HG03442 (cell line): ENCODE measurements around the gene CYP2A6.
"Not testable (repeated sequence)": the region's sequence is repeated elsewhere in the genome, so short reads cannot be mapped to it uniquely, and the experiment has no call there.

Experiments used
- ATAC-seq: cut with Tn5 transposase; IDR thresholded peaks from one replicate; pipeline ENCODE4 v1.9.1; 2021; ENCODE audit warnings: mild to moderate bottlenecking, moderate library complexity; ENCODE audit not compliant: unreplicated experiment

The CYP2A6 gene, protein sequence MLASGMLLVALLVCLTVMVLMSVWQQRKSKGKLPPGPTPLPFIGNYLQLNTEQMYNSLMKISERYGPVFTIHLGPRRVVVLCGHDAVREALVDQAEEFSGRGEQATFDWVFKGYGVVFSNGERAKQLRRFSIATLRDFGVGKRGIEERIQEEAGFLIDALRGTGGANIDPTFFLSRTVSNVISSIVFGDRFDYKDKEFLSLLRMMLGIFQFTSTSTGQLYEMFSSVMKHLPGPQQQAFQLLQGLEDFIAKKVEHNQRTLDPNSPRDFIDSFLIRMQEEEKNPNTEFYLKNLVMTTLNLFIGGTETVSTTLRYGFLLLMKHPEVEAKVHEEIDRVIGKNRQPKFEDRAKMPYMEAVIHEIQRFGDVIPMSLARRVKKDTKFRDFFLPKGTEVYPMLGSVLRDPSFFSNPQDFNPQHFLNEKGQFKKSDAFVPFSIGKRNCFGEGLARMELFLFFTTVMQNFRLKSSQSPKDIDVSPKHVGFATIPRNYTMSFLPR

GRCh38 chr19:40850277-40850676 lies at the start of gene CYP2A6:
CYP2A6 (minus strand) TSS chr19:40850447; CDS start chr19:40850426, 21 bp downstream.
- ATAC-seq, result not testable (repeated sequence)

DNA sequence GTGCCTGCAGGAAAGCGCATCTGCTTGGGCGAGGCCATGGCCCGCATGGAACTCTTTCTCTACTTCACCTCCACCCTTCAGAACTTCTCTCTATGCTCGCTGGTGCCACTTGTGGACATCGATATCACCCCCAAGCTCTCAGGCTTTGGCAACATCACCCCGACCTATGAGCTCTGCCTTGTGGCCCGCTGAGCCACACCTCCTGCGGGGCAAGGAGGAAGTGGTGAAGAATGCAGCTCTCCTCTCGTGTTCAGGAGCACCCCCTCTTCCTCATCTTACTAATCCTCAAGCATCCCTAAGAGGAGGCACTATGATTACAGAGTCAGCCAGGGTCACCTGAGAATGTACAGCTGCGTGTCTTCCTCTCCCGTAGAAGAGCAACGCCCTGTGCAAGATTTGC lies 49.7 kb upstream of the CYP2A6 start:
- not testable (repeated sequence) for ATAC-seq

DNA sequence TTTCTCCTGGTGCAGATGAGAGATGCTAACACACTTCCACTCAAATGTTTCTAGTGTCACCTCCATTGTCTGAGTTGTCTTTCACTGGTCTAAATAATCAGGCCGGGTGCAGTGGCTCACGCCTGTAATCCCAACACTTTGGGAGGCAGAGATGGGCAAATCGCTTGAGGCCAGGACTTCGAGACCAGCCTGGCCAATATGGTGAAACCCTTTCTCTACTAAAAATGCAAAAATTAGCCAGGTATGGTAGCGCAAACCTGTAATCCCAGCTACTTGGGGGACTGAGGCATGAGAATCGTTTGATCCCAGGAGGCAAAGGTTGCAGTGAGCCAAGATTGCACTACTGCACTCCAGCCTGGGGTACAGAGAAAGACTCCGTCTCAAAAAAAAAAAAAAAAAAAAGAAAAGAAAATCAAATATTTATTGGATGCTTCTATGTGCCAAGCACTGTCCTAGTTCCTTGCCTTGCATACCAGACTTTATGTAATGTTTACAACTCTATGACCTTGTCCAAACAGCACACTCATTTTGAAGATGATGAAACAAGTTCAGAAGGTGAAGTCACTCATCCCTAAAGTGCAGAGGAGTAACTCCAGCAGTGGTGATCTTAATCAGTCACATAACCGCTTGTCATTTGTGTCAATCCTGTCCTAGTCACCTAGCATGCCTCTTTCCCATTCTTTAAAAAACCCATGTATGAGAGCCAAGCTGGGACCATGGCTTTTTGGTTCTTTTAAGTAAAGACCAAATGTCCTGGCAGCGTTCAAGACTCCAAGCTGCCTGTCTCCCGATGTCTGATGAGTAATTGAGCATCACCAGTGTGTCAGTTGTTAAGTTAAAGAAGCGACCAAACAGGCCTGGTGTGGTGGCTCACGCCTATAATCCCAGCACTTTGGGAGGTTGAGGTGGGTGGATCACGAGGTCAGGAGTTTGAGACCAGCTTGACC lies 46.9 kb upstream of the CYP2A6 start:
- ATAC-seq, result not testable (repeated sequence)

DNA sequence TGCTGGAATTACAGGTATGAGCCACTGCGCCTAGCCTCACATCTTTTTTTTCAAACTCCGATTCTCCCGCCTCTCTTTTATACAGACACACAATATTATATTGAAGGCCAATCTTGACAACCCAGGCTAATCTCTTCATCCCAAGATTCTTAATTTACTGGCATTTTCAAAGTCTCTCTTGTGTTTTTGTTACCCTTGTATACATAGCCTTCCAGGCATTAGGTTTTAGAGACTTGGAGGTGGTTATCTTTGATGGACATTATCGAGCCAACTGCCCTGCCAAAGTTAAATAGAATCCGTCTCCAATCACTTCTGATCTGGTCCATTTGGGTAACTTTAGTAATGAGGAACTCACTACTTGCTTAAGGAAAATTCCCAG lies 46.2 kb upstream of the CYP2A6 start:
- ATAC-seq, result no peak

DNA sequence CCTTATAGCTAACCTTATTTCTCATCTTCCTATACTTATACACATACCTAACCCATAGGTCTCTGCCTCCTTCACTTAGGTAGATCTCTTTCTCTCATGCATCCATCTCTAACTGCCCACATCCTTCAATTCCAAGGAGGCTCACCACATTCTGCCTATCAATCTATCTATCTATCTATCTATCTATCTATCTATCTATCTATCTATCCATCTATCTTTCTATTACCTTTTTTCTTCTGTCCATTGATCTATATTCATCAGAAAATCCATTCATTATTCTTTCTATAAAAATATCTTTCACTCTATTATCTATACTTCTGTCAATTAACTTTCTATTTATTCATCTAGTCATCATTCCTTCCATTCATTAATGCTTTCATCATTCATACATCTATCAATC lies 42.9 kb upstream of the CYP2A6 start:
- ATAC-seq, result no peak

- ATAC-seq, result no peak
Observed at GRCh38 chr19:40889366-40889765, 39.1 kb upstream of the CYP2A6 start.

DNA sequence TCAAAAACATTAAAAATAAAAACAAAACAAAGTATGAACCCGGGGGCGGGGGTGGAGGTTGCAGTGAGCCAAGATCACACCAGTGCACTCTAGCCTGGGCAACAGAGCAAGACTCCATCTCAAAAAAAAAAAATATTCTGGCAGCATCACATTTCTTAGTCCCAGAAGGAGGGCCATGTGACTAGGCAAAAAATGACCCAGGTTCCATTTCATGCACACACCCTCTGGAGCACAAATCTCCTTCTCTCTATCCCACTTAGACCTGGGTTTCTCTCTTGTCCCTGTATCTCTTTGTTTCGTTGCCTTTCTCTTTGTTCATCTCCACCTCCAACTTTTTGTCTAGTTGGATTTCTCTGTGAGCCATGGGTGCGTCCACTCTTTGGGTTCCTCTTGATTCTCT lies 37.9 kb upstream of the CYP2A6 start:
- ATAC-seq, result no peak

DNA sequence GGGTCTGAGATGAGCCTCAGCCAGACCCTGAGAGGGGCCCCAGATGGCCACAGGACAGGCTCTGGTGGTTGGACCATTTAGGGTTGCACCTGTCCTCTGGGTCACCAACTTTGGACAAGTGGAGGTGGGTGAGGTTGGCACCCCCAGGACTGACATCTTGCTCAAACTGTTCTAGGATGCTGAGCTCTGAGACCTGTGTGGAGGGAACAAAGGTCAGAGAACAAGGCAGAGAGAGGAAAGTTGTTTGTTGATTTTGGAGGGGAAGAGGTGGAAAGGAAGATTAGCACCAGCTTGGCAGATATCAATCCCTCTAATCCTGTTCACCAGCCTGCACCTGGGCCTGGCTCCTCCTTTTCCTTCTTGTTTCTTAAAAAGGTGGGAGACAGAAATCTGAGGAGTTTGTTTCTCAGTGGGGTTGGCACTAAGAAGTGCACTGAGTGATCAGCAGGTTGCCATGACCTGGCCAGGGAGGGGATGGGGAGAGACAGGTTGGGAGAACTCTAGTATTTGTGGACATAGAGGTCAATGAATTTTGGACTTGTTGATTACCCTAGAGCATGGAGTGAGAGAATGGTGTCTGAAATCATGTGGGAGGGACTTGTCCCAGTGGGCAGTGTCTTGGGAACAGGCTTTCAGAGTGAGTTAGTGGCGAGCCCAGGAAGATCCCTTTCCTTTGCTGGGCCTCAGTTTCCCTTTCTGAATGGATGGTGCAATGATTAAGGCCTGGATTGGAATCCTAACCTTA lies 34.1 kb upstream of the CYP2A6 start:
- ATAC-seq, result not testable (repeated sequence)

DNA sequence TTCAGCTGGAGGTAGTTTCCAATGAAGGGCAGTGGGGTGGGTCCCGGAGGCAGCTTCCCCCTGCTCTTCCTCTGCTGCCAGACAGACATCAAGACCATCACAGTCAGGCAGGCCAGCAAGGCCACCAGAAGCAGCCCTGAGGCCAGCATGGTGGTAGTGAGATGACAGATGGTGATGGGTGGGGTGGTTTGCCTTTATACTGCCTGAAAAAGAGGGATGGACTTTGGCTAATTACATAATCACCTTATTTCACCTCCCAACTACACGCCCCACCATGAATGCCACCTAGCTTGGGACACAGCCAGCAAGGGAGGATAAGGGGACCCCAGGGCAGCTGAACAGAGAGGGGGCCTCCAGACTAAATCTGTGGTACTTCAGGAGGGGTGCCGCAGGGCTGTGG lies 31.8 kb upstream of the CYP2A6 start, which contains the start of gene CYP2A7:
Gene CYP2A7 (minus strand): TSS at position 170 of the 400 bp plus-strand sequence. CDS start 21 bp downstream, at position 149.
- not testable (repeated sequence) for ATAC-seq

DNA sequence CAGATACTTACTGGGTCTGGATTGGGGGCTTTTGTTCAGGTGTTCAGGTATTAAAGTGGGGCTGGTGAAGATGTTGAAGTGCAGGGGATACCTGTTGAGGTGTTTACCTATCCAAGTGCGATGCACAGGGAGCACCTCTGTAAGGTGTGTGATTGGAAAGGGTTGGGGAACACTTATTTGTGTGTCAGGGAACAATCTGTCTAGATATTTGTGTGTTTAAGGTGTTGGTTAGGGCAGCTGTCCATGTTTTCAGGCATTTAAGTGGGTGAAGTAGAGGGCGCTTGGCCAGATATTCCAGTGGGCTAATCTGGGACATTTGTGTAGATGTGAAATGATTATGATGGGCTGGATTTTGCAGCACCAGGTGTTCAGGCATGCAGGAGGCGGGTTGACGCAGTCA lies 29.1 kb upstream of the CYP2A6 start:
- not testable (repeated sequence) for ATAC-seq

- not testable (repeated sequence) for ATAC-seq
Observed at GRCh38 chr19:40875526-40875951, 25.3 kb upstream of the CYP2A6 start.

- not testable (repeated sequence) for ATAC-seq
Observed at GRCh38 chr19:40874874-40875273, 24.6 kb upstream of the CYP2A6 start.

- not testable (repeated sequence) for ATAC-seq
Observed at GRCh38 chr19:40873873-40874272, 23.6 kb upstream of the CYP2A6 start.

GRCh38 chr19:40872209-40872608 lies 22.0 kb upstream of the CYP2A6 start:
- ATAC-seq, result no peak

DNA sequence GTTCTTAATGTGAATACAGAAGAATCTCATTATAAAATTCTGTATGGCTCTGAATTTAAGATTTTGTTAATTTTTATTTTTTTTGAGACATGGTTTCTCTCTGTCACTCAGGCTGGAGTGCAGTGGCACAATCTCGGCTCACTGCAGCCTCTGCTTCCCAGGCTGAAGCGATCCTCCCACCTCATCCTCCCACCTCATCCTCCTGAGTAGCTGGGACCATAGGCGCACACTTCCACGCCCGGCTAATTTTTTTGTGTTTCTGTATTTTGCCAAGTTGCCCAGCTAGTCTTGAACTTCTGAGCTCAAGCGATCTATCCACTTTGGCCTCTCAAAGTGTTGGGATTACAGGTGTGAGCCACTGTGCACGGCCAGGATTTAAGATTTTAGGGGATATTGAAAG lies 17.5 kb upstream of the CYP2A6 start:
- no peak for ATAC-seq

GRCh38 chr19:40864739-40865496 lies 14.7 kb upstream of the CYP2A6 start:
- not testable (repeated sequence) for ATAC-seq

DNA sequence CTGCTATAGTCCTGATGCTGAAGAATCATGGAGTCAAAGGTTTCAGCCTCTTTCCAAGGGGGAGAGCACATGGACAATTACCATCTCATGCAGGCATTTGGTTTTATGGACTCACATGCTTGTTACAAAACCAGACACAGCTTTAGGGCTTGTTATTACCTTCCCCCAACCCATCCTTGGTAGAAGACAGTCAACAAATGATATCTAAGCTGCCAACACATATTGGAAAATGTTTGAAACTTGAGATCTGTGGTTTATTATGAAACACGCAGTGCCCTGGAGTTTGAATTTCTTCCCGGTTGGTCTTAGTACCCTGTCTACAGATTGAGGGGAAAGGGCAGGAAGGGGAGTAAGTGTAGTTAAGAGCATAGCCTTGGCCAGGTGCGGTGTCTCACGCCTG lies 12.5 kb upstream of the CYP2A6 start:
- no peak for ATAC-seq

DNA sequence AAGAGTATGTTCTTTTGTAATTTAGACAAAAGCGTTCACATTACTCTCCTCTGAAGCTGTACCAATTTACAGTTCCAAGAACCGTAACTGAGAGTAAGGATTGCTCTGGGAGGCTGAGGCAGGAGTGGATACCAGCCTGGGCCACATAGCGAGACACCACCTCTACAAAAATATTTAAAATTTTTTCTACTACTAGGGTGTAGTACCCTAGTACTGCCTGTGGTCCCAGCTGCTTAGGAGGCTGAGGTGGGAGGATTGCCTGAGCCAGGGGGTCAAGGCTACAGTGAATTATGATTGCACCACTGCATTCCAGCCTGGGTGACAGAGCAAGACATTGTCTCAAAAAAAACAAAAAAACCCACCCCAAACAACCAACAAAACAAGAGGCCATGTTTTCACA lies 12.1 kb upstream of the CYP2A6 start:
- ATAC-seq, result no peak

DNA sequence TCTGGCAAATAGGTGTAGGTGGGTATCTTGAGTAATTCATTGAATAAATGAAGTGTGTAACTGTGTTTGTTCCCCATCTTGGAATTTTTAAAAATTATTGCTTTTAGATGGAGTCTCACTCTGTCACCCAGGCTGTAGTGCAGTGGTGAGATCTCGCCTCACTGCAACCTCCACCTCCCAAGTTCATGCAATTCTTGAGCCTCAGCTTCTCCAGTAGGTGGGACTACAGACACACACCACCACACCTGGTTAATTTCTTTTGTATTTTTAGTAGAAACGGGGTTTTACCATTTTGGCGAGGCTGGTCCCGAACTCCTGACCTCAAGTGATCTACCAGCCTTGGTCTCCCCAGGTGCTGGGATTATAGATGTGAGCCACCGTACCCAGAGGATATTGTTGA lies 7.9 kb upstream of the CYP2A6 start:
- no peak for ATAC-seq
